Stimulated activated CD8-positive, alpha-beta memory T cell treated with anti-CD3 and anti-CD28 coated beads, Interleukin-2, amount 100 ng/mL, for 1 hour (primary cell): ENCODE results near the gene DMAP1.

Experiments
- DNase-seq, 2 donors: peaks; one replicate each; pipeline ENCODE4 v3.0.0-alpha.2; 2020; ENCODE audit warnings: low read depth in 2 of 2

Gene DMAP1

GRCh38 chr1:44228218-44228617 lies 14.9 kb downstream of the DMAP1 start:
- DNase-seq = no peak

GRCh38 chr1:44229435-44230167 lies 16.3 kb downstream of the DMAP1 start:
- no peak for DNase-seq

- no peak for DNase-seq
Measured at GRCh38 chr1:44230796-44231195, 17.5 kb downstream of the DMAP1 start.

GRCh38 chr1:44233593-44233992 lies 20.3 kb downstream of the DMAP1 start:
- DNase-seq = no peak

- DNase-seq = no peak
Measured at GRCh38 chr1:44235808-44236207, 22.5 kb downstream of the DMAP1 start.

GRCh38 chr1:44236490-44237272 lies 23.4 kb downstream of the DMAP1 start:
- DNase-seq = no peak

GRCh38 chr1:44237721-44238457 lies 24.6 kb downstream of the DMAP1 start:
- no peak for DNase-seq

- DNase-seq = no peak
Measured at GRCh38 chr1:44238660-44239059, 25.4 kb downstream of the DMAP1 start.

GRCh38 chr1:44239331-44239960 lies 26.2 kb downstream of the DMAP1 start:
- no peak for DNase-seq

- no peak for DNase-seq
Measured at GRCh38 chr1:44239961-44240371, 26.7 kb downstream of the DMAP1 start.

- DNase-seq = no peak
Measured at GRCh38 chr1:44240802-44241671, 27.8 kb downstream of the DMAP1 start.

- DNase-seq = no peak
Measured at GRCh38 chr1:44242746-44243145, 29.5 kb downstream of the DMAP1 start.

GRCh38 chr1:44243782-44244495 lies 30.7 kb downstream of the DMAP1 start:
- no peak for DNase-seq

- DNase-seq = no peak
Measured at GRCh38 chr1:44244986-44245385, 31.7 kb downstream of the DMAP1 start.

GRCh38 chr1:44246806-44247205 lies 33.5 kb downstream of the DMAP1 start:
- DNase-seq = no peak

- no peak for DNase-seq
Measured at GRCh38 chr1:44249543-44249942, 36.3 kb downstream of the DMAP1 start.

GRCh38 chr1:44250068-44250781 lies 37.0 kb downstream of the DMAP1 start:
- no peak for DNase-seq

GRCh38 chr1:44251486-44251885 lies 38.2 kb downstream of the DMAP1 start:
- DNase-seq = no peak

GRCh38 chr1:44251989-44252671 lies 38.9 kb downstream of the DMAP1 start:
- DNase-seq = no peak
